ENCODE measurements around the gene GSN. TPM values are rescaled to one million over a fixed set of nuclear protein-coding genes. Genes with fewer than 3 reads are reported as not detected.
A peak's percentile ranks its signal among the peaks of the same experiment; 100 is the strongest.

Gene GSN
- total and polyA plus RNA-seq, 9 of the 15 experiments (the other 6 are each of a cell fraction or from before 2014, with no cell fraction given) = 0.39 to 16.6 (median 8.2) TPM

DNA sequence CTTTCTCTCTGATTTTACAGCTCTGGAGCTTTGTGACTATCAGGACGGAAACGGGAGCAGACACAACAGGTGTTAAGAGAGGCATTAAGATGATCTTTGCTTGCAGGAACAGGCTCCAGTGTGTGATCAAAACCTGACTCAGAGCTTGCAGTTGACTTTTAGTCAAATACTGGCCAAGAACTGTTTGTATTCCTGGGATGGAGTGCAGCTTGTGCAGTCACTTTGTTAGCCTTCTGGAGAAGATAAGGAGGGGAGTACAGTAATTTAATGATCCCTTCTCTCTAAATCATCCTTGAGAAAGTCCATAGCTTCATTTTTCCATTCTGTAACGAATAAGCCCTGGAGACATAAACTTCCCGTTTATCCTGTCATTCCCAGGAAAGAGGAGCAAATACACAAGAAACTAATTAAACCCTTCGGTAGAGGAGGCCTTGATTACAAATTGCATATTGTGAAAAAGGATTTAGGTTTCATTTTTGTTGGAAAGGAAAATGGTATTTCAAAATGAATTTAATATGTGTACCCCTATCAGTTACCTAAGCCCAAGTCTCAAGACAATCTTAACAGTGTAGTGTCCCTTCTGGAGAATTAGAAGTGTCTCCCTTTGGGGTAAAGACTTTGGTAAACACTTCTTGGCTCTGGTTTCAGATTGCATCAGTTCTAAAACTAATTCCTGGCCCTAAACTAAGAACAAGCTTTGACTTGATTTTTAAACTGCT is 105.2 kb downstream of the GSN start (continued):
- TF ChIP-seq ZNF133 (CRISPR knock-in tag; IDR thresholded peaks at IDR 0.05) (no peak), TCF7L2 (IDR thresholded peaks at IDR 0.05; ENCODE audit: low read depth, low read length) (no peak), CBFA2T3 (IDR thresholded peaks at IDR 0.05) (peak; percentile 95), PML (IDR thresholded peaks at IDR 0.05; ENCODE audit: low read length) (peak; percentile 64; the same call in 1 of the 2 replicates), SMARCA4 (IDR thresholded peaks at IDR 0.05) (peak; percentile 59; the same call in 1 of the 2 replicates), STAT5A (IDR thresholded peaks at IDR 0.05; ENCODE audit: borderline replicate concordance, low read length) (peak; percentile 80), KDM1A (IDR thresholded peaks at IDR 0.05) (peak; percentile 49 to 75), CEBPB (tag; IDR thresholded peaks at IDR 0.05) (0 out of 2 replicates have a peak, but pooled peaks have one; percentile 14), MYBL2 (IDR thresholded peaks at IDR 0.05; ENCODE audit: low read depth) (0 out of 2 replicates have a peak, but pooled peaks have one; percentile 35), MYBL2 (CRISPR knock-in tag; IDR thresholded peaks at IDR 0.05; ENCODE audit: borderline replicate concordance) (no peak), HDAC3 (IDR thresholded peaks at IDR 0.05; ENCODE audit: borderline replicate concordance, partially characterized antibody) (no peak), SMARCE1 (IDR thresholded peaks at IDR 0.05) (peak; percentile 56; the same call in 1 of the 2 replicates), NCOR1 (IDR thresholded peaks at IDR 0.05) (peak; percentile 83), CBFA2T2 (conservative IDR thresholded peaks at IDR 0.05) (peak; percentile 88), RCOR1 (IDR thresholded peaks at IDR 0.05; ENCODE audit: borderline replicate concordance in 1 of 2, low read depth in 2 of 2, low read length in 2 of 2) (0 out of 4 replicates have a peak, but pooled peaks of 1 of the 2 experiments have one; percentile 31)
- TF ChIP-seq, protein P1, sequence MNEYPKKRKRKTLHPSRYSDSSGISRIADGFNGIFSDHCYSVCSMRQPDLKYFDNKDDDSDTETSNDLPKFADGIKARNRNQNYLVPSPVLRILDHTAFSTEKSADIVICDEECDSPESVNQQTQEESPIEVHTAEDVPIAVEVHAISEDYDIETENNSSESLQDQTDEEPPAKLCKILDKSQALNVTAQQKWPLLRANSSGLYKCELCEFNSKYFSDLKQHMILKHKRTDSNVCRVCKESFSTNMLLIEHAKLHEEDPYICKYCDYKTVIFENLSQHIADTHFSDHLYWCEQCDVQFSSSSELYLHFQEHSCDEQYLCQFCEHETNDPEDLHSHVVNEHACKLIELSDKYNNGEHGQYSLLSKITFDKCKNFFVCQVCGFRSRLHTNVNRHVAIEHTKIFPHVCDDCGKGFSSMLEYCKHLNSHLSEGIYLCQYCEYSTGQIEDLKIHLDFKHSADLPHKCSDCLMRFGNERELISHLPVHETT (CRISPR knock-in tag; conservative IDR thresholded peaks at IDR 0.05 in 1 of 2, IDR thresholded peaks at IDR 0.05 in 1 of 2) = no peak
- TF ChIP-seq, protein P2, sequence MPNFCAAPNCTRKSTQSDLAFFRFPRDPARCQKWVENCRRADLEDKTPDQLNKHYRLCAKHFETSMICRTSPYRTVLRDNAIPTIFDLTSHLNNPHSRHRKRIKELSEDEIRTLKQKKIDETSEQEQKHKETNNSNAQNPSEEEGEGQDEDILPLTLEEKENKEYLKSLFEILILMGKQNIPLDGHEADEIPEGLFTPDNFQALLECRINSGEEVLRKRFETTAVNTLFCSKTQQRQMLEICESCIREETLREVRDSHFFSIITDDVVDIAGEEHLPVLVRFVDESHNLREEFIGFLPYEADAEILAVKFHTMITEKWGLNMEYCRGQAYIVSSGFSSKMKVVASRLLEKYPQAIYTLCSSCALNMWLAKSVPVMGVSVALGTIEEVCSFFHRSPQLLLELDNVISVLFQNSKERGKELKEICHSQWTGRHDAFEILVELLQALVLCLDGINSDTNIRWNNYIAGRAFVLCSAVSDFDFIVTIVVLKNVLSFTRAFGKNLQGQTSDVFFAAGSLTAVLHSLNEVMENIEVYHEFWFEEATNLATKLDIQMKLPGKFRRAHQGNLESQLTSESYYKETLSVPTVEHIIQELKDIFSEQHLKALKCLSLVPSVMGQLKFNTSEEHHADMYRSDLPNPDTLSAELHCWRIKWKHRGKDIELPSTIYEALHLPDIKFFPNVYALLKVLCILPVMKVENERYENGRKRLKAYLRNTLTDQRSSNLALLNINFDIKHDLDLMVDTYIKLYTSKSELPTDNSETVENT (CRISPR knock-in tag; IDR thresholded peaks at IDR 0.05) = no peak
- TF ChIP-seq, protein P3, sequence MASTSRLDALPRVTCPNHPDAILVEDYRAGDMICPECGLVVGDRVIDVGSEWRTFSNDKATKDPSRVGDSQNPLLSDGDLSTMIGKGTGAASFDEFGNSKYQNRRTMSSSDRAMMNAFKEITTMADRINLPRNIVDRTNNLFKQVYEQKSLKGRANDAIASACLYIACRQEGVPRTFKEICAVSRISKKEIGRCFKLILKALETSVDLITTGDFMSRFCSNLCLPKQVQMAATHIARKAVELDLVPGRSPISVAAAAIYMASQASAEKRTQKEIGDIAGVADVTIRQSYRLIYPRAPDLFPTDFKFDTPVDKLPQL (IDR thresholded peaks at IDR 0.05; ENCODE audit: extremely low read depth, insufficient read length) = no peak
- TF ChIP-seq, protein P4, sequence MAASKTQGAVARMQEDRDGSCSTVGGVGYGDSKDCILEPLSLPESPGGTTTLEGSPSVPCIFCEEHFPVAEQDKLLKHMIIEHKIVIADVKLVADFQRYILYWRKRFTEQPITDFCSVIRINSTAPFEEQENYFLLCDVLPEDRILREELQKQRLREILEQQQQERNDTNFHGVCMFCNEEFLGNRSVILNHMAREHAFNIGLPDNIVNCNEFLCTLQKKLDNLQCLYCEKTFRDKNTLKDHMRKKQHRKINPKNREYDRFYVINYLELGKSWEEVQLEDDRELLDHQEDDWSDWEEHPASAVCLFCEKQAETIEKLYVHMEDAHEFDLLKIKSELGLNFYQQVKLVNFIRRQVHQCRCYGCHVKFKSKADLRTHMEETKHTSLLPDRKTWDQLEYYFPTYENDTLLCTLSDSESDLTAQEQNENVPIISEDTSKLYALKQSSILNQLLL (CRISPR knock-in tag; IDR thresholded peaks at IDR 0.05; ENCODE audit: borderline replicate concordance) = no peak
- TF ChIP-seq, protein P5, sequence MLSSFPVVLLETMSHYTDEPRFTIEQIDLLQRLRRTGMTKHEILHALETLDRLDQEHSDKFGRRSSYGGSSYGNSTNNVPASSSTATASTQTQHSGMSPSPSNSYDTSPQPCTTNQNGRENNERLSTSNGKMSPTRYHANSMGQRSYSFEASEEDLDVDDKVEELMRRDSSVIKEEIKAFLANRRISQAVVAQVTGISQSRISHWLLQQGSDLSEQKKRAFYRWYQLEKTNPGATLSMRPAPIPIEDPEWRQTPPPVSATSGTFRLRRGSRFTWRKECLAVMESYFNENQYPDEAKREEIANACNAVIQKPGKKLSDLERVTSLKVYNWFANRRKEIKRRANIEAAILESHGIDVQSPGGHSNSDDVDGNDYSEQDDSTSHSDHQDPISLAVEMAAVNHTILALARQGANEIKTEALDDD (IDR thresholded peaks at IDR 0.05) = peak; percentile 31; the same call in 1 of the 2 replicates

Measured in K562 (cell line).